Mononuclear cell (primary cell): ENCODE data around the gene POLD3. TPM values are rescaled to one million over a fixed set of nuclear protein-coding genes. Genes with fewer than 3 reads are reported as not detected.

Source experiments
- H3K27me3 ChIP-seq: 2 replicates; pipeline ENCODE4 v1.6.0; 2011; ENCODE audit warnings: low read length, control low read depth; ENCODE audit not compliant: insufficient read depth
- H3K4me1 ChIP-seq: 2 replicates; pipeline ENCODE4 v1.5.1; 2011; ENCODE audit warnings: mild to moderate bottlenecking, low read length, control low read depth; ENCODE audit not compliant: insufficient read depth
- H3K4me3 ChIP-seq: 2 replicates; pipeline ENCODE4 v1.5.1; 2011; ENCODE audit warnings: mild to moderate bottlenecking, low read length, moderate library complexity
- H3K9me3 ChIP-seq: 2 replicates; pipeline ENCODE4 v1.5.1; 2011; ENCODE audit warnings: low read depth, mild to moderate bottlenecking, control low read depth, low read length
- total RNA-seq: library from RNA; depleted of rRNA; stranded (reverse); fragments of >200 nt; gene quantifications from one replicate; pipeline ENCODE4 v1.2.3, GENCODE V29; 2012

The POLD3 gene
- total RNA-seq, 1 donor = 5.7 TPM

DNA sequence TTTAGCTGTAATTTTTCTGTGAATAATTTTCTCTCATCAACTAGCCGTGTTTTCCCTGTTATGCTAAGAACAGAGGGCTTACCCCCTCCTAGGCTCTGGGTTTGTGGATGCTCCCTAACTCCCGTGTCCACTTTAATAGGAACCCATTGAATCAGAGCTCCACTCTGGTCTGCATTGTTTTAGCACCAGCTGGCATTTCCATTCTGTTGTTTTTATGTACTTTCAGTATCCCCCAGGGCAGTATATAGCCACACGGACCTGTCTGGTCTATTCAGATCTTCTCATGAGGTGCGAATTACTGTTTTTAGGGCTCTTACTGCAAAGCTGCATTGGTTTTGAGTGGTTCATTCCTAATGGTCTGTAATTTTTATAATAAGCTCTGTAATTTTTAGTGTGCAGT, 16.0 kb downstream of the POLD3 start:
- Histone ChIP-seq H3K27me3 (no peaks in the 10 kb centered on the region), H3K4me3 (no peak overlapping the region), H3K9me3 (no peaks in the 10 kb centered on the region), H3K4me1 (no peaks in the 10 kb centered on the region)

DNA sequence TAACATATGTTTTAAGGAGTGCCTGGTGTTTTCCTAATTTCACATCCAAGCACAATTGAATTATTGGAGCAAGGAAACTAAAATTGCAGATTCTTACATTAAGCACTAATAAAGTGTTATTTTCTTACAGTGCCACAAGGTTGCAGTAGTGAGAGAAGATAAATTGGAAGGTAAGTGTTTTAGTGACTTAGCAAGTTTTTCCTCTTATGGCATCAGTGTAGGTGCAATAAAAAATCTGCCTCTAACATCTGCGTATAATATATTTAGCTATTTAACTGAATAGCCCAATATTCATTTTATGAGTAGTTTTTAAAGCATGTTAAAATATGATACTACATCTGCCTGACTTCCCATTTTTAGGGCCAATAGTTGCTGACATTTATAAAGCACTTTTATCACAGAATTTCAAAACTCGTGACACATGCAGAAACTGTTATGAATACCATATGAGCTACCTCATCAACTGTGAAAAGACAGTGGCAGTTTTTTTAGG, 19.0 kb downstream of the POLD3 start:
- H3K4me3 ChIP-seq = no peak overlapping the region
- H3K4me1 ChIP-seq = no peaks in the 10 kb centered on the region
- H3K27me3 ChIP-seq = no peaks in the 10 kb centered on the region
- H3K9me3 ChIP-seq = no peaks in the 10 kb centered on the region

DNA sequence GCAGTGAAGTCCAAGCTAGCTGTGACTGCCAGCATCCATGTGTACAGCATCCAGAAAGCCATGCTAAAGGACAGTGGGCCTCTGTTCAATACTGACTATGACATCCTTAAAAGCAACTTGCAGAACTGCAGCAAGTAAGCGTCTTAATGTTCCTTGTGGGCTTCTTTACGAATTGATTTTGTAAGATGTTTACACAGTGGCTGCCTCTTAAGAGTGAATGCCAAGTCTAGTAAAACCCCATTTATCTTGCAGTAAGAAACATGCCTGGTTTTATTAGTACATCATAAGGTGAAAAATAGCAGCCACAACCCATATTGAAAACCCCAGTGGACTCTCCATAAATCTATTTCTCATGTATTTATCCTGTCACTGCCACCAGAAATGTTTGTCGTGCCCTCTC, 20.5 kb downstream of the POLD3 start:
- H3K4me1 ChIP-seq = no peaks in the 10 kb centered on the region
- H3K27me3 ChIP-seq = no peaks in the 10 kb centered on the region

DNA sequence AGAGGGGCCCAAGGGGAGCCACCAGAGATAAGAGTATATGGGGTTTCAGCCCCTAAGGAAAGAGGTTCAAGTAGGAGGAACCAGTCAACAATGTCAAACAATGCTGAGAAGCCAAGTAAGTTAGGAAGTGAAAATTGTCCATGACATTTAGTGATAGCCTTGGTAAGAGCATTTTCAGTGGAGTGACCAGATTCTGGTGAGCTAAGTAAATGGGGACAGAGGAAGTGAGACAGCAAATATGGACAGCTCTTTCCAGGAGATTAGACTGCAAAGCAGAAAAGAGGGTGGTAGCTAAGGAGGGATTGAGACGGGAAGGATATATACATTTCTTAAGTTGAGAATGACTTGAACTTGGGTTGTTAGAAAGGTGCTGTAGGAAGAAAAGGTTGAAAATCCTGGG, 22.9 kb downstream of the POLD3 start:
- no peaks in the 10 kb centered on the region for H3K4me1 ChIP-seq
- H3K4me3 ChIP-seq = no peak overlapping the region
- no peaks in the 10 kb centered on the region for H3K9me3 ChIP-seq
- H3K27me3 ChIP-seq = no peaks in the 10 kb centered on the region

More for the DNA sequence above, 20.5 kb downstream of the POLD3 start:
- Histone ChIP-seq H3K4me3 (no peak overlapping the region), H3K9me3 (no peaks in the 10 kb centered on the region)

DNA sequence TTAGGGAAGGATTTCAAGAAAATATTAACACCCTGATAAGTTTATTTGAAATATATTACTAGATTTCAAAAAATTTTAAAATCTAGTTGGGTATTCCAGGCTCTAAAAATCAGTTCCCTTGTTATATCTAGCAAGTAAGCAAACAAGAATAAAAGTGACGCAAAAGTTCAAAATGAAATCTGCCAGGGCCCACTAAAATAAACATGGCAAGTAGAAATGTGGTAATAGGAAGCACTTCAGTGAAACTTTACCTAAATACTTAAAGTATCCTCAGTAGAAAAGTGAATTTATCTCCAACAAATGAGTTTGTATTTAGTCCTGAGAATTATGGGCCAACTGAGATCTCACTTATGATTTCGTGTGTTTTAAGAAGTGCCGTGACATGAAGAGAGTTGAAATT, 23.6 kb downstream of the POLD3 start:
- Histone ChIP-seq H3K9me3 (no peaks in the 10 kb centered on the region), H3K4me1 (no peaks in the 10 kb centered on the region), H3K27me3 (no peaks in the 10 kb centered on the region), H3K4me3 (no peak overlapping the region)

DNA sequence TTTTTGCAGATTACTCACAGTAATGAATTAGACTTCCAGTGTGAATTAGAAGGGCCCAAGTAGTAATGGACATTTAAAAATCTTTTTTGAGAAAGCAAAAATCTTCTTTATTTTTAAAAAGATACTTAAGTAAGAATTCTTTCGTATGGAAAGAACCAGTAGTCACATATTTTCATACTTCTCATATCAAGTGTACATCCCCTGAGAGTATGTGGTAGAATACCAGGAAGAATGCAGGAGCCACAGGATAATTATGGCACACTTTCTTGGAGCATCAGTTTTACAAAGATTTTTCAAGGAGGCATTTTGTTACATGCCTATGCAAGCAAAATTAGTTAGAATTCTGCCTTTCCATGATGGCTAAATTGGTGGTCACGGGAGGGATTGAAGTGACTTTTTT, 28.1 kb downstream of the POLD3 start:
- Histone ChIP-seq H3K9me3 (no peaks in the 10 kb centered on the region), H3K27me3 (no peaks in the 10 kb centered on the region), H3K4me1 (no peaks in the 10 kb centered on the region), H3K4me3 (no peak overlapping the region)

DNA sequence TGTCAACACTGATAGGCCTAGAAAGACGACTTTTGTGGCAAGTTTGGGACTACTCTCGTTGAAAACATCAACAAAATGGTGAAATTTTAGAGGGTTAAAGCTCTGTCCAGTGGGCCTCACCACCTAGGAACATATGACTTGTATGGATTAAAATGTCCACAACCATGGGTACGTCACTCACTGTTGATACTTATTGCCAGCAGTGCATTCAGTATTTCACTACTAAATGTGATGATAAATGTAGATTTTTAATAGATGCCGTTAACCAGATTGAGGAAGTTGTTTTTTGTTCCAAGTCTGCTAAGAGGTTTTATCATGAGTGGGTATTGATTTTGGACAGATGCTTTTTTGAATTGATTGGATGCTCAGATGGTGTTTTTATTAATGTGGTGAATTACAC, 33.7 kb downstream of the POLD3 start:
- no peak overlapping the region for H3K4me3 ChIP-seq
- H3K27me3 ChIP-seq = no peaks in the 10 kb centered on the region
- no peaks in the 10 kb centered on the region for H3K4me1 ChIP-seq
- no peaks in the 10 kb centered on the region for H3K9me3 ChIP-seq

DNA sequence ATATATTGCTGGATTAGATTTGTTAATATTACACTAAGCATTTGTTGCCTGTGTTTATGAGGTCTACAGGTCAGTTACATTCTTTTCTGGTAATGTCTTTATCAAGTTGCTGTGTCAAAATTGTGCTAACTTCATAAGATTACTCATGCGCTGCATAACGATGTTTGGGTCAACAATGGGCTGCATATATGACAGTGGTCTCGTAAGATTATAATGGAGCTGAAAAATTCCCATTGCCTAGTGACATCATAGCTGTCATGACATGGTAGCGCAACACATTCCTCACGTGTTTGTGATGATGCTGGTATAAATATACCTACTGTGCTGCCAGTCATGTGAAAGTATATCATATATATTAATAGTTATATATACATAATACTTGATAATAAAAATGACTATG, 34.2 kb downstream of the POLD3 start:
- Histone ChIP-seq H3K27me3 (no peaks in the 10 kb centered on the region), H3K4me3 (no peak overlapping the region), H3K4me1 (no peaks in the 10 kb centered on the region), H3K9me3 (no peaks in the 10 kb centered on the region)

DNA sequence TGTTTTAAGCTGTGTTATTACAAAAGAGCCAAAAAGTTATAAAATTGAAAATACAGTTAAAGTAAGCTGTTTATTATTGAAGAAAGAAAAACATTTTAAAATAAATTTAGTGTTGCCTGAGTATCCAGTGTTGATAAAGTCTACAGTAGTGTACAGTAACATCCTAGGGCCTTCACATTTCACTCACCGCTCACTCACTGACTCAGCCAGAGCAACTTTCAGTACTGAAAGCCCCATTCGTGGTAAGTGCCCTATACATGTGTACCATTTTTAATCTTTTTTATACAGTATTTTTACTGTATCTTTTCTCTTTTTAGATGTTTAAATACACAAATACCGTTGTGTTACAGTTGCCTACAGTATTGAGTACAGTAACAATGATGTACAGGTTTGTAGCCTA, 35.0 kb downstream of the POLD3 start:
- Histone ChIP-seq H3K4me3 (no peak overlapping the region), H3K27me3 (no peaks in the 10 kb centered on the region), H3K9me3 (no peaks in the 10 kb centered on the region), H3K4me1 (no peaks in the 10 kb centered on the region)

DNA sequence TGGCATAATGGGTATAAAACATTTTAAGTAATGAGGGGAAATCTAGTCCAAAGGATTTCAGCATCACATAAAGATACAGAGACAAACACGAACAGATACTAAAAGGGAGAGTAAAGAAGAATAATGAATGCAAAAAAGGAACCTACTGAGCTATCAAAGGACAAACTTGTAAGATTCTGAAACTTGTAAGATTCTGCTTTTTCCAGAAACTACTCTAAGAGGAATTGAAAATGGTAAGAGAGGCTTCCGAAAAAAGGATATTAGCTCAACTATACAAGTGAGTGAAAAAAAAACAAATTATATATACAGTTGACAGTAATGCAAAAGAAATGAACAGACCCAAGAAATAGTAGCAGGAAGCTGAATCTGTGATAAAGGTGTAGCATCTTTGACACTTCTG, 37.7 kb downstream of the POLD3 start:
- peaks cover 4% of the 10 kb centered on the region for H3K4me1 ChIP-seq
- no peak overlapping the region for H3K4me3 ChIP-seq
- H3K9me3 ChIP-seq = no peaks in the 10 kb centered on the region
- no peaks in the 10 kb centered on the region for H3K27me3 ChIP-seq

DNA sequence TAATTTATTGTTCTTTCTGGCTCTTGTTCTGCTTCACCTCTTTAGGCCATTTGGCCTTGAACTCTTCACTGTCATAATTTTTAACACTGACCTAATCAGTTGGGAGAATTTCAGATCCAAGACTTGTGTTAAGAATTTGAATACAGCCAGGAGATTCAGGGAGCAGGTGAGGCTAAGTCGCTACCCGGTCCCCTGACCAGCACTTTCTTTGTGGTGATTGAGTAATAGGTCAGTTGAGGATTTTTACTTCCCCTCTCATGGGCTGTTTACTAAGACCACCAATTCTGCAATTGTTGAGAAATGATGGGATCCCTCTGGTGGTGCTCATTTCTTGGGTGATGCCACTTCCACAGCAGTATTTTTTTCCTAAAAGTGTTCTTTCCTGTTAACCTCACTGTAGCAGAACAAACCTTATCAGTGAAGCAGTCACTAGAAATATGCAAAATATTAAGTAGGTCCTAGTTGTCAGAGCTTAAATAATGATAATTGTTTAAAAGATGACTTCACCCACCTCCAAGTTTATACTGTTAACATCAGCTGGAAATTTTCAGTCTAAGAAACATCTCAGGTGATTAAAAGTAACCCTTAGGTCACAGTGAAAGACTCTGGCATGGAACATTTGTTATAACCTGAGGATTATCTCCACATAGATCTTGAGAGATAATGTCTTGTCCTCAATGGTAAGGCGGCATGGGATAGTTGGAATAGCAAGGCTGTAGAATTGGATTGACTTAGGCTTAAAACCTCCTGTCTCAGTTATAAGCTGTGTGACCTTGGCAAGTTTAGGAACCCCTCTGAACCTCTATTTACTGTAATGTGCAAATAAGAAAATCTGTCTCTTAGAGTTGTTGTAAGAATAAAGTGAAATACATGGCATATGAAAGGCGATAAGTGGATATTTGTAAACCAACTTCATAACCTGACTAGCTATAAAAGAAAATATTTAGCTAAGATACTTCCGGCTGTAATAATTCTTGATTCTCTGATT, 41.3 kb downstream of the POLD3 start:
- peaks cover 4% of the 10 kb centered on the region for H3K4me1 ChIP-seq
- H3K27me3 ChIP-seq = no peaks in the 10 kb centered on the region

DNA sequence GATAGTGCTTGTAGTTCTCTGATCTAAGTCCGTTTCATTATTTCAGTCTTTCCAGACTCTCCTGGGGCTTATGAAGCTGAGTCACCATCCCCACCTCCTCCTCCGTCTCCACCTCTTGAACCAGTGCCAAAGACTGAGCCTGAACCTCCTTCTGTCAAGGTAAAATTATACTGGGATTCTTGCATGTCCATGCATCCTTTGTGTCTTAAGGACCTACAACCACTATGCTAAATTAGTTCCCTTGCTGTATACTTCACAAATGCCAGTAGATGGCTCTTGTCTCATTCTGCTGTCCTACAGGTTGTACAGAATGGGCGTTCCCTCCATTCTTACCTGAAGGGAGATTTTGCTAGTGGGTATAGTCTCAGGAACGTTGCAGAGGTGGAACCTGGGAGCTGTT, 42.2 kb downstream of the POLD3 start:
- no peaks in the 10 kb centered on the region for H3K27me3 ChIP-seq
- no peak overlapping the region for H3K4me3 ChIP-seq
- H3K4me1 ChIP-seq = peaks cover 4% of the 10 kb centered on the region
- H3K9me3 ChIP-seq = no peaks in the 10 kb centered on the region

More for the DNA sequence above, 41.3 kb downstream of the POLD3 start:
- H3K9me3 ChIP-seq = no peaks in the 10 kb centered on the region
- no peak overlapping the region for H3K4me3 ChIP-seq

DNA sequence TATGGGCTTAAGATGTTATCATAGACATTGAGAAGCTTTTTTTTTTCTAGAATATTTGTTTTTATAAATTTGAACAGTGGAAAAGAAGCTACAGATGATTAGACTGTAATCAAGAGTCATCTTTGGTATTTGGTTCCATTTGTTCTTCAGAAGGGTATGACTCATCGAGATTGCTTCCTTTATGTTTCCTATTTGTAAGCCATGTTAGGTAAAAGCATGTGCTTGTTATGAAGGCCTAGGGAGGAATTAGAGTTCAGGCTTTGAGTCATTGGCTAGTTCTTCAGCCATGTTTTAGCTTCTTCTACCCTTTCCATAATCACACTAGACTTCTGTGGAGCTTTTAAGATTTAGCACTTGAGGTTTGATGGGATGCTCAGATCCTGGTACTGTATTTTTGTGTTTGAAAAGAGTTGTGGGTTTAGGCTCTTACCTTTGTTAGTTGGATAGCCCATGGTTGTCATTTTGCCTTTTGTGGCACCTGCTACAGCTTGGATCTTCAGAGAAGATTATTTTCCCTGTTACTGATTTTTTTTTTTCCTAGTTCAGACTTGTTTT, 44.3 kb downstream of the POLD3 start:
- H3K4me3 ChIP-seq = no peak overlapping the region
- peaks cover 4% of the 10 kb centered on the region for H3K4me1 ChIP-seq
- H3K27me3 ChIP-seq = no peaks in the 10 kb centered on the region
- H3K9me3 ChIP-seq = no peaks in the 10 kb centered on the region

DNA sequence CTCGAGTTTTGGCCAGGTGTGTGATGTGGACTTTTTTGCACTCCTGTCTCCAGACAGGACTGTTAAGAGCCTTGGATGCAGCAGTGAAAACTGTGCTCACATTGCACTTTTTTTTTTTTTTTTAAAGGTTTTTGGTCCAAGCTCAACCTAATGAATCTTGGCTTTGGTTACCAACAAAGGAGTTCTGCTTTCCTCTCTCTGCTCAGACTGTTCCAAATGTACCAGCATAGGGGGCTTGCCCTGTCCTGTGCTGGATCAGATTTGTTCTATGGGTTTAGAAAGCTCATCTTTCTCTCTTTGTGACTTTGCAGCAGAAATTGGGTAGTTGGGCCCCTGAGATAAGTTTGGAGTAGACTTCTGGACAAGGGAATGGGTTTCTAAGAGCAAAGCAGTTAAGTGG, 45.3 kb downstream of the POLD3 start:
- H3K4me1 ChIP-seq = peaks cover 4% of the 10 kb centered on the region
- no peak overlapping the region for H3K4me3 ChIP-seq
- no peaks in the 10 kb centered on the region for H3K9me3 ChIP-seq
- H3K27me3 ChIP-seq = no peaks in the 10 kb centered on the region

DNA sequence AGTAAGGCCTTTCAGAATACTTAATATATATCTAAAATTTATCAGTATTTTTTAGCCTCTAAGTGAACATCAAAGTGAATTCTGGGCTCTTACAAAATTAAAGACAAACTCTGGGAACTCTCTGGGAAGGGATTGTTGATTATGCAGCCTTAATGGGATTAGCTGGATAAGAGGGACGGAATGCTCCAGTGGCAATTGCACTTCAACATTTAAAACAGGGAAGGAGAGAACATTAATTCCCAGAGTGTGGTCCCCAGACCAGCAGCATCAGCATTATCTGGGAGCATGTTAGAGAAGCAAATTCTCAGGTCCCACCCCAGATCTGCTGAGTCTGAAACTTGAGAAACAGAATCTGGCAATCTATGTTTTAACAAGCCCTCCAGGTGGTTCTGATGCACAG, 46.5 kb downstream of the POLD3 start:
- Histone ChIP-seq H3K4me3 (no peak overlapping the region), H3K9me3 (no peaks in the 10 kb centered on the region)

DNA sequence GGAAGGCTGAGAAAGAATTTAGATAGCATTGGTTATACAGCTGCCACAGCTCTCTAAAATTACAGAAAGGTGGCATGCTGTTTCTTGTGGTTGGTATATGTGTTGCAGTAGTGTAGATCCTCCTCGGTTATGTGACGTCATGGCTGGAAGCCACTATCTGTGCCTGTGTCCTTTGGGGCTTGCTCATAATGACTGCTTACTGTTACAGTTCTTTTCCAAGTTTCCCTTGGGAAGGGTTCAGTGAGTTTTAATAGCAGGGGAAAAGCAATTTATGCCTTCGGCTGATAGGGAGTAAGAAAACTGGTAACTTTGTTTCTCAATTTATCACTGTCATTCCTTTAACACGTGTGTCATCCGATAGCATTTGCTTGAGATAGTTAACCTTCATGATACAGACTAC, 47.2 kb downstream of the POLD3 start:
- Histone ChIP-seq H3K4me3 (no peak overlapping the region), H3K27me3 (no peaks in the 10 kb centered on the region), H3K9me3 (no peaks in the 10 kb centered on the region), H3K4me1 (no peaks in the 10 kb centered on the region)

More for the DNA sequence above, 46.5 kb downstream of the POLD3 start:
- H3K4me1 ChIP-seq = no peaks in the 10 kb centered on the region
- no peaks in the 10 kb centered on the region for H3K27me3 ChIP-seq
